Head of caudate nucleus (tissue), 42 donors: ENCODE data around the gene EHHADH.

ENCODE experiments used
- DNase-seq, 42 donors: peaks; one replicate each; pipeline versions ENCODE4 v3.0.0 to v3.0.0-alpha.2; 2020 to 2021; ENCODE audit warnings: mixed read lengths in 7 of 42
- intact Hi-C: fragments of 100-400 bp; cut with DNase I; formaldehyde crosslinking; loops from one replicate; pipeline ENCODE4 v1.15.0; 2022

The EHHADH gene

GRCh38 chr3:185207481-185207880 is 46.4 kb downstream of the EHHADH start:
- peak in 1 of 42 donors; percentile 10 for DNase-seq
- intact Hi-C loops, result no loop called here

DNA sequence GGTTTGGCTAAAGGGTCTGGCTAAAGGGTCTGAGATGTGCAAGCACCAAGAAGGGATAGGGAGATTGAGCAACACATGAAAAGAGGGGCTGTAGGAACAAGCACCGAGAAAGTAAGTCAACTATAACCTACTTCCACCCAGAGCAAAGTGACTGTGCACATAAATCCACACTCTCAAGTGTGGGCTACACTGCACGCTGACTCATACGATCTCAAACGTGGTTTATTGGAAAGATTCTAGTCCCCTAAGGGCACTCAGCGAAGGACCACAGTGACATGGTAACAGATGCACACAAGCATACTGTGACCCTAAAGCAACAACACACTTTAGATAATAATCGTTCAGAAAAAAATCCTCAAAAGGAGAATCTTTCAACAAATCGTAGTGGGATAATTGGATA is 48.0 kb downstream of the EHHADH start:
- intact Hi-C loops, result no loop called here
- no peak for DNase-seq

DNA sequence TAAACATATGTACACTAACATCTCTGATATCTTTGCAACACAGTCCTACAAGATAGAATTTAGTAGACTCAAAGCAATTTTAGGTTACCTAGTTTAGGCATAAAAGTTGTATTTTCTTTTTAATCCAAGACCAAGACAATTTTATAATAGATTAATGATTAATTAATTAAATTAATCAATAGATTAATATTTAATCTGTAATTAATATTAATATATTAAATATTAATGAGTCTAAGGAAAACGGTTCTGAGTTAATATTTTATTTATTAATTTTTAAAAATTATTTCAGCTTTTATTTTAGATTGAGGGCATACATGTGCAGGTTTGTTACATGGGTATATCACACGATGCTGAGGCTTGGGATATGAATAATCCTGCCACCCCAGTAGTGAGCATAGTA is 49.0 kb downstream of the EHHADH start:
- no peak for DNase-seq
- intact Hi-C loops, result no loop called here

DNA sequence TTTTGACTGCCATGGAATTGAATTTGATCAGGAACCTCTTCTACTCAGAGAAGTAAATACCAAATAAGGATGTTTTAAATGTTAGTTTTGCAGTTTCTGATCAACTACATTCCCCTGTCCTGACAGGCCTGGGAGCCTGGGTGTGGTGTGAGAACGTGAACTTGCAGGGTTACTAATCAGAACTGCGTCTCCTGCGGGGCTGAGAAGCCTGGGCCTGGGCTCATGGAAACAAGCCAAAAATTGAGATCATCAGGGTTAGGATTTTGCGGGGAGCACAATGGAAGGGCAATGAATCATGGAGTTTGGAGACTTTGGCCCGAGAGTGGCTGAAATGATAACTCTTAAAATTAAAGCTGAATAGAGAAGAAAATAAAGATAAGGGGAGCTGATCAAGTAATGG is 53.2 kb downstream of the EHHADH start:
- intact Hi-C loops, result no loop called here

GRCh38 chr3:185199671-185200070 is 54.2 kb downstream of the EHHADH start:
- intact Hi-C loops, result no loop called here
- no peak for DNase-seq

More for the DNA sequence above, 53.2 kb downstream of the EHHADH start:
- no peak for DNase-seq

DNA sequence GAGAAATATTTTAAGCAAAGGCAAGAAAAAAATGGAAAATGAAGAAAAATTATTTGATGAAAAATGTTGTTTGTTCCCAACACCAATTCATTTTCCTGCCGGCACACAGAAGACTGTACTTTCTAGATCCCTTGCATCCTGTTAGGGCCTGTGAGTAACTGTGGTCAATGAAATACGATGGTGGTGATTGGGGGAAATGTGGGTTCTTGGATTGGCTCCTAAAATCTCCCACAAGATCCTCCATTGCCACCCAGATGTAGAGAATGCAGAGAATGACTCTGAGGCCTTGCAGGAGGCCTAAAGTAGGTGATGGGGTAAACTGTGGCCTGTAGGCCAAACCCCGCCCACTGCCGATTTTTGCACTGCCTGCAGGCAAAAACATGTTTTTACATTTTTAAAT is 54.6 kb downstream of the EHHADH start:
- no peak for DNase-seq
- intact Hi-C loops, result no loop called here

GRCh38 chr3:185197068-185197467 is 56.8 kb downstream of the EHHADH start:
- no peak for DNase-seq
- intact Hi-C loops, result no loop called here

GRCh38 chr3:185195652-185196051 is 58.2 kb downstream of the EHHADH start:
- intact Hi-C loops, result no loop called here
- DNase-seq, result no peak

DNA sequence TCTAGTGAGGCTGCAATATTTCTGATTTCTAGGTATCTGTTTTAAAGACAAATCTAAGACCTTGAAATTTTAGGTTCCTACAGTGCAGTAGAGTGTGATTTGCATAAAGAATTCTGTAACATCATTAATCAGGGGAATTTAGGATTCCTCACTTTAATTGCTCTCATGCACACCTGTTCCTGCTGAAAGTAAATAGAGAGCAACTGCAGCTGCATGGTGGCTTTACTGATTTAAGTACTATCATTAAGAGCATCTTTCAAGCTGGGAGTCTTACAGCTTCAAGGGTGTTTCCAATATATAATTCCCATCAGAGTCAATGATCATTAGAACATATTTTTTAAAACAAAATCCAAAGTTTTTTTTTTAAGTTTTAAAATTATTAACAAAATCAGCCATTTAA is 65.0 kb downstream of the EHHADH start:
- DNase-seq, result no peak
- intact Hi-C loops, result no loop called here

DNA sequence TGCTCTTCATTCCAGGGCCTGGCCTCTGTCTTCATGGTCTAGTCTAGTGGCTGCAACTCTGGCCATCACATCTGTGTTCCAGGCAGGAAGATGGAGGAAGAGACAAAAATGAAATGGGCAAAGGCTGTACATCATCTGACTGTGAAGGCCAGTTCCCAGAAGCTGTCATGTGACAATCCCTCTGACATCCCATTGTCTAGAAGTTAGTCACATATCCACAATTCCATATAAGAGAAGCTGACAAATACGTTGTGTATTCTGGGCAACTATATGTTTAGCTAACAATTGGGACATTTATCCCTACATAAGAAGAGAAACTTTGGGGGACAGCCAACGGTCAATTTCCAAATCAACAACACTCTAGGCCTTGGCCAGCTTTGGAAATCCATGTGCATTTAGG is 66.5 kb downstream of the EHHADH start:
- DNase-seq, result no peak
- intact Hi-C loops, result no loop called here

GRCh38 chr3:185176750-185177359 is 77.0 kb downstream of the EHHADH start:
- DNase-seq, result peak in 34 of 42 donors; percentile 9 to 83 (median 58)
- intact Hi-C loops, result loop anchor here (10.0 kb wide), 1 partner anchor 302 kb away; no protein-coding TSS in a partner anchor

DNA sequence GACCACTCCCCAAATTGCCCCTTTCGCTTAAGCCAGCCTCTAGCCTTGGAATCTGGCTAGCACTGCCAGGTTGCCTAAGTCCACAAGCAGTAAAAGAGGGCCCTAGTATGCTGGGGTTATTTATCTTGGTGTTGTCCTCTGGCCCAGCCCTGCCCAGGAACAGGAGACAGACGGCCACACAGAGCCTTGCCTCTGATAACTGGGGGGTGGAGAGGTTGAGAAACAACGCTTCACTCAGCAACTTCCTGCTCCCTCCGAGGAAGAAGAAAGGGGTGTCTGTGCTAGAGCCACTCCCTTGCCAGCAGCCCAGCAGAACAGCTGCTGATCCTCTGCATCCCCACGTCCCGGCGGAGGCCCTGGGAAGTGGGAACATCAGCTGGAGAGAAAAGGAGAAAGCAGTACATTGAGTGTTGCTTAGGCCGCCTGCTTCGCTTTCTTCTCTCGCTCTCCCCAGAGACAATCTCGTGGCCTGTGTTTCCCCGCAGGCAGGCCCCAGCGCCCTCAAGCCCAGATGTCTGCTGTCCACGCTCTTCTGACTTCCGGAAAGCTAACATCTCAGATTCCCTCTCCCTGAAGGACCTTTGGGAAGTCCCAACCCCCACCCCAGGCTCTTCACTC is 78.4 kb downstream of the EHHADH start:
- intact Hi-C loops, result loop anchor here (10.0 kb wide), 1 partner anchor 301 kb away; no protein-coding TSS in a partner anchor
- peak; percentile 51 to 88 (median 75) for DNase-seq

DNA sequence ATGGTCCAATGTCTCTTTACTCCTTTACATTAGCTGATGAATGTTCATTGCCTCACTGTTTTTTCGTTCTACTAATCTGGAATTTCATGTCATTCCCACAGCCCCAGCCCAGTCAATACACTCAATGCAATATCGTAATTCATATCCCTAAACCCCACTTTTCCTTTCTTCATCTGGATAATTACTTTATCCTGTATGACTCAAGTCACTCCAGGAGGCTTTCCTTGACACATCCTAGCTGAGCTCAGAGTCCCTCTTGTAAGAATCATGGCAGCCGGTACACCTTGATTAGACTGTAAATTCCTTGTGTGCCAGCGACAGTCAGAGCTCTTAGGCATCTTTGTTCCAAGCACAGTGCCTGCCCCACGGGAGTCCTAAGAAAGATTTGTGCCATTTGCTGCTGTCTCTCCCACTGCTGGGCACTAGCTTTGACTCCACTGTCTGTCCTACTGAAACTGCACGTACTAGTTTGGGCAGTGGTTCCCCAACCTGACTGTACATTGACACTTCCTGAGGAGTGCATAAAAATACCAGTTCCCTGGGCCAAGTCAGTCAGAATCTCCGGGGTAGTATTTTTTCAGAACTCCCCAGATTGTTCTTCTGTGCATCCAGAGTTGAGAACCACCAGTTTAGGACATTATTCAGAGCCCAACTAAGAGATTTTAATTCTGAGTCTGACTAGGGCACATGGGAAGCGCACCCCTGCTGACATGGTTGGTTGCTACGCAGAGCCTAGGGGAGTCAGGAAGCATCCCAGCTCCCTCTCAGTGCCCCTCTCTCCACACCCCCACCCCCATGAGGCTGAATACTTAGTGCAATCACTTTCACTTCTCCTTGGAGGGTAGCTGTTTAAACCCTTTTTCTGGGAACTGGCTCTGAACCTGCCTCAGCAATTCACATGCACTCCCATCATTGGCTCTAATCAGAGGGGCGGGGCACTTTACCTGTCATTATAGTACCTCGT is 81.5 kb downstream of the EHHADH start:
- intact Hi-C loops, result loop anchor here (10.0 kb wide), 1 partner anchor 298 kb away; no protein-coding TSS in a partner anchor
- DNase-seq, result peak in 3 of 42 donors; percentile 8 to 31 (median 23)

GRCh38 chr3:185164428-185165217 is 89.2 kb downstream of the EHHADH start:
- intact Hi-C loops, result no loop called here
- DNase-seq, result peak in 8 of 42 donors; percentile 10 to 56 (median 22)

DNA sequence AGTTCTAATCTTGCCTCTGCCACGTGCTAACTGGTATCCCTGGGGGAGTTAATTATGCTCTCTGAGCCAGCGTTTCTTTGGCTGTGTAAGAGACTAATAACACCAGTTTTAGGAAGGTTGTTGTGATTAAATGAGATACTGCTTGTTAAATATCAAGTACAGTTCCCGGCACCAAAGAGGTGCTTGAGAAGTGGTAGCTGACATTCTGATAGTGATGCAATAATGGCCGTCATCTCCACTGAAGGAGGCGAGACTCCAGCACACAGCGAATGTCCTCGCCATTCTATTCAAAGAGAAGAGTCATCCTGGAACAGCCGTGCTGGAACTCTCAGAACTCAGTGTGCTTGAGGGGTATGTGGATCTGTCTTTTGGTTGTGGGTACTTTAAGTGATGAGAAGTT is 91.2 kb downstream of the EHHADH start:
- intact Hi-C loops, result no loop called here

DNA sequence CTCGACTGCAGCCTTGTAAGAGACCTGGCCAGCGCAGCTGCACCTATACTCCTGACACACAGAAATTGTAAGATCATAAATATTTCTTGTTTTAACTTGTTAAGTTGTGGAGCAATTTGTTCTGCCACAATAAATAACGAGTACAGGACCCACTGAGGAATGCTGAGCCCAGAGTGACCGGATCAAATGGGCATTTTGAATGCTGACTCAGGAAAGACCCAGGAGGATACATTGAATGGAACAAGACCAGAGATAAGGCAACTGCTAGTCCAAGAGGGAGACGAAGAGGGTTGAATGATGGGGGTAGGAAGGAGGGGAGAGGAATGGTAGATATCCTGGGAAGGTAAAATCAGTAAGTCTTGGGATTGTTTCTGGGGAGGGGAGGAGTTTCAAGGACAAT is 92.1 kb downstream of the EHHADH start:
- intact Hi-C loops, result no loop called here

More for the DNA sequence above, 91.2 kb downstream of the EHHADH start:
- DNase-seq, result no peak

DNA sequence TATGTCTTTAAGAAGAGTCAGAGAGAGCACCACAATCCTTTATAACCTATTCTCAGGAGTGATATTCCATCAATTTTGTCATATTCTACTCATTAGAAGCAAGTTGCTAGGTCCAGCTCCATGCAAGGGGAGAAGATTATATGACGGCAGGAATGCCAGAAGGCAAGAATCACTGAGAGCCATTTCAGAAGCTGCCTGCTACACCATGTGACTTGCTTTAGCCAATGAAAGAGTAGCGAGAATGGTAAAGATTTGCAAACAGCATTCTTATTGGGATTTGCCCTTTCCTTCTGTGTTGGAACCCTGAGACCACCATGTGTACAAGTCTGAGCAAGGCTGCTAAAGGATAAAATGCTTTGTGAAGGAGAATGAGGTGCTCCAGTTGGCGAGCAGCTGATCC is 96.5 kb downstream of the EHHADH start:
- intact Hi-C loops, result no loop called here

More for the DNA sequence above, 92.1 kb downstream of the EHHADH start:
- DNase-seq, result no peak

GRCh38 chr3:185155678-185156077 is 98.2 kb downstream of the EHHADH start:
- intact Hi-C loops, result no loop called here

More for the DNA sequence above, 96.5 kb downstream of the EHHADH start:
- DNase-seq, result no peak

More at GRCh38 chr3:185155678-185156077, 98.2 kb downstream of the EHHADH start:
- no peak for DNase-seq
